HEK293 (cell line): Measurements from ENCODE around the gene ROPN1L.

ENCODE experiments used
- INSM2 ChIP-seq: fragments of 450-650 bp; formaldehyde crosslinking; IDR thresholded peaks from 2 replicates; pipeline ENCODE4 v1.5.1; 2016; ENCODE audit warnings: missing biosample characterization, missing genetic modification characterization
- PRDM2 ChIP-seq: fragments of 450-650 bp; formaldehyde crosslinking; IDR thresholded peaks from 2 replicates; pipeline ENCODE4 v1.5.1; 2016; ENCODE audit warnings: missing biosample characterization, missing genetic modification characterization, borderline replicate concordance
- SP3 ChIP-seq: fragments of 450-650 bp; formaldehyde crosslinking; IDR thresholded peaks from 2 replicates; pipeline ENCODE4 v1.5.1; 2016; ENCODE audit warnings: missing biosample characterization, missing genetic modification characterization
- ZBTB7A ChIP-seq: fragments of 450-650 bp; formaldehyde crosslinking; IDR thresholded peaks from 2 replicates; pipeline ENCODE4 v1.5.1; 2016; ENCODE audit warnings: low read depth, missing biosample characterization, missing genetic modification characterization
- ZNF112 ChIP-seq: fragments of 450-650 bp; formaldehyde crosslinking; IDR thresholded peaks from 2 replicates; pipeline ENCODE4 v1.5.0; 2017; ENCODE audit warnings: missing biosample characterization, missing genetic modification characterization
- ZNF211 ChIP-seq: fragments of 450-650 bp; formaldehyde crosslinking; IDR thresholded peaks from 2 replicates; pipeline ENCODE4 v1.5.1; 2016; ENCODE audit warnings: low read depth, missing biosample characterization, missing genetic modification characterization
- ZNF529 ChIP-seq: fragments of 450-650 bp; formaldehyde crosslinking; IDR thresholded peaks from 2 replicates; pipeline ENCODE4 v1.5.1; 2017; ENCODE audit warnings: missing genetic modification characterization, missing biosample characterization; ENCODE audit not compliant: insufficient replicate concordance
- ZNF585B ChIP-seq: fragments of 450-650 bp; formaldehyde crosslinking; IDR thresholded peaks from 2 replicates; pipeline ENCODE4 v1.5.1; 2016; ENCODE audit warnings: missing biosample characterization, missing genetic modification characterization
- TF ChIP-seq, protein P1 (sequence below): fragments of 450-650 bp; formaldehyde crosslinking; IDR thresholded peaks from 2 replicates; pipeline ENCODE4 v1.5.1; 2016; ENCODE audit warnings: missing biosample characterization, missing genetic modification characterization
- TF ChIP-seq, protein P2 (sequence below): fragments of 450-650 bp; formaldehyde crosslinking; IDR thresholded peaks from 2 replicates; pipeline ENCODE4 v1.5.1; 2017; ENCODE audit warnings: missing biosample characterization, missing genetic modification characterization

DNA sequence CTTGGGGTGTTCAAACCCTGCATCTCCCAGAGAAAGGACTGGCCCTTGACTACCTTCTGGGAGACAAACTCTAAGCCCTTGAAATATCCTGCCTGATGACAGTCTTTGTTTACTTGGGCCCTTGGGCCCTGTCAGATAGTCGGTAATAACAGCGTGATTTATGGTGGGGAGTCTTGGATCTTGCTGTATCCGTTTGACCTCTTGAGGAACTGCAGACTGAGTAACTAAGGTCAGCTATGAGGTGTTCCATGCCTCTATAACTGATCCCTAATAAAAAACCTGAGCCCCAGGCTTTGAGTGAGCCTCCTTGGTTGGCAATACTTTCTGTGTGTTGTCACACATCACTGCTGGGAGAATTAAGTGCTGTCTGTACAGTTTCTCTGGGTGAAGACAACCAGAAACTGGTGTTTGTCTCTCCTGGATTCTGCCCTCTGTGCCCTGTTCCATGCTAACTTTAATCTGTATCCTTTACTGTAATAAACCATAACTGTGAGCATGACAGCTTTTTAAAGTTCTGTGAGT, 66.0 kb downstream of the ROPN1L start:
- TF ChIP-seq PRDM2 (tag by site-specific recombination), result no peak
- TF ChIP-seq ZNF112 (tag by site-specific recombination), result no peak
- TF ChIP-seq INSM2 (tag by site-specific recombination), result no peak
- TF ChIP-seq, protein P1, sequence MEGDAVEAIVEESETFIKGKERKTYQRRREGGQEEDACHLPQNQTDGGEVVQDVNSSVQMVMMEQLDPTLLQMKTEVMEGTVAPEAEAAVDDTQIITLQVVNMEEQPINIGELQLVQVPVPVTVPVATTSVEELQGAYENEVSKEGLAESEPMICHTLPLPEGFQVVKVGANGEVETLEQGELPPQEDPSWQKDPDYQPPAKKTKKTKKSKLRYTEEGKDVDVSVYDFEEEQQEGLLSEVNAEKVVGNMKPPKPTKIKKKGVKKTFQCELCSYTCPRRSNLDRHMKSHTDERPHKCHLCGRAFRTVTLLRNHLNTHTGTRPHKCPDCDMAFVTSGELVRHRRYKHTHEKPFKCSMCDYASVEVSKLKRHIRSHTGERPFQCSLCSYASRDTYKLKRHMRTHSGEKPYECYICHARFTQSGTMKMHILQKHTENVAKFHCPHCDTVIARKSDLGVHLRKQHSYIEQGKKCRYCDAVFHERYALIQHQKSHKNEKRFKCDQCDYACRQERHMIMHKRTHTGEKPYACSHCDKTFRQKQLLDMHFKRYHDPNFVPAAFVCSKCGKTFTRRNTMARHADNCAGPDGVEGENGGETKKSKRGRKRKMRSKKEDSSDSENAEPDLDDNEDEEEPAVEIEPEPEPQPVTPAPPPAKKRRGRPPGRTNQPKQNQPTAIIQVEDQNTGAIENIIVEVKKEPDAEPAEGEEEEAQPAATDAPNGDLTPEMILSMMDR, result no peak
- TF ChIP-seq ZNF211 (tag by site-specific recombination), result no peak
- no peak for TF ChIP-seq ZNF585B (tag by site-specific recombination)
- no peak for TF ChIP-seq ZBTB7A (tag by site-specific recombination)
- TF ChIP-seq, protein P2, sequence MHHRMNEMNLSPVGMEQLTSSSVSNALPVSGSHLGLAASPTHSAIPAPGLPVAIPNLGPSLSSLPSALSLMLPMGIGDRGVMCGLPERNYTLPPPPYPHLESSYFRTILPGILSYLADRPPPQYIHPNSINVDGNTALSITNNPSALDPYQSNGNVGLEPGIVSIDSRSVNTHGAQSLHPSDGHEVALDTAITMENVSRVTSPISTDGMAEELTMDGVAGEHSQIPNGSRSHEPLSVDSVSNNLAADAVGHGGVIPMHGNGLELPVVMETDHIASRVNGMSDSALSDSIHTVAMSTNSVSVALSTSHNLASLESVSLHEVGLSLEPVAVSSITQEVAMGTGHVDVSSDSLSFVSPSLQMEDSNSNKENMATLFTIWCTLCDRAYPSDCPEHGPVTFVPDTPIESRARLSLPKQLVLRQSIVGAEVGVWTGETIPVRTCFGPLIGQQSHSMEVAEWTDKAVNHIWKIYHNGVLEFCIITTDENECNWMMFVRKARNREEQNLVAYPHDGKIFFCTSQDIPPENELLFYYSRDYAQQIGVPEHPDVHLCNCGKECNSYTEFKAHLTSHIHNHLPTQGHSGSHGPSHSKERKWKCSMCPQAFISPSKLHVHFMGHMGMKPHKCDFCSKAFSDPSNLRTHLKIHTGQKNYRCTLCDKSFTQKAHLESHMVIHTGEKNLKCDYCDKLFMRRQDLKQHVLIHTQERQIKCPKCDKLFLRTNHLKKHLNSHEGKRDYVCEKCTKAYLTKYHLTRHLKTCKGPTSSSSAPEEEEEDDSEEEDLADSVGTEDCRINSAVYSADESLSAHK (tag by site-specific recombination), result peak; percentile 60; the same call in 1 of the 2 replicates
- no peak for TF ChIP-seq SP3 (tag by site-specific recombination)
- no peak for TF ChIP-seq ZNF529
